ENCODE measurements around the gene MFSD8.
"Not testable (repeated sequence)": the region's sequence is repeated elsewhere in the genome, so short reads cannot be mapped to it uniquely, and the experiment has no call there.

Gene MFSD8

DNA sequence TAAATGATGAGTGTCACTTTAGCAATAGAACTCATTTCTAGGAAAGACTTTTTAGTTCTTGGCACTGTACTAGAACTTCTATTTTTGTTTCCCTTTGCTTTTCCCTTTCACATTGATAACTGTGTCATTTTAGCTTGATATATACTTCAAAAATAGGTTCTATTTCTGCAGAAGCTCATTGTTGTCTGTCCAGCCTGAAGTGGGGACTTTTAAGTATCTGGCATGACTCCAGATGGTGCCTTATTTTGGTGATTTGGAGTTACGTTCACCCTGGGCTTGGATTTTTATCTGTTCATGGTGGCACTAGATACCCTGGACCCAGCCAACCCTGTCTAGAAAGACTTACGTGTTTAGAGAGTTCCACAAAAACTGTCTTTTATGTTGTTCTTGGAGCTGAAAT is 3.6 kb upstream of the MFSD8 start:
- no peak for DNase-seq (ENCODE audit: low read depth in 2 of 2)
- no peak overlapping the region for H3K4me3 ChIP-seq (replicated peaks in 1 of 2; ENCODE audit: low read depth in 2 of 2, low read length in 2 of 2)
- TF ChIP-seq, protein P1, sequence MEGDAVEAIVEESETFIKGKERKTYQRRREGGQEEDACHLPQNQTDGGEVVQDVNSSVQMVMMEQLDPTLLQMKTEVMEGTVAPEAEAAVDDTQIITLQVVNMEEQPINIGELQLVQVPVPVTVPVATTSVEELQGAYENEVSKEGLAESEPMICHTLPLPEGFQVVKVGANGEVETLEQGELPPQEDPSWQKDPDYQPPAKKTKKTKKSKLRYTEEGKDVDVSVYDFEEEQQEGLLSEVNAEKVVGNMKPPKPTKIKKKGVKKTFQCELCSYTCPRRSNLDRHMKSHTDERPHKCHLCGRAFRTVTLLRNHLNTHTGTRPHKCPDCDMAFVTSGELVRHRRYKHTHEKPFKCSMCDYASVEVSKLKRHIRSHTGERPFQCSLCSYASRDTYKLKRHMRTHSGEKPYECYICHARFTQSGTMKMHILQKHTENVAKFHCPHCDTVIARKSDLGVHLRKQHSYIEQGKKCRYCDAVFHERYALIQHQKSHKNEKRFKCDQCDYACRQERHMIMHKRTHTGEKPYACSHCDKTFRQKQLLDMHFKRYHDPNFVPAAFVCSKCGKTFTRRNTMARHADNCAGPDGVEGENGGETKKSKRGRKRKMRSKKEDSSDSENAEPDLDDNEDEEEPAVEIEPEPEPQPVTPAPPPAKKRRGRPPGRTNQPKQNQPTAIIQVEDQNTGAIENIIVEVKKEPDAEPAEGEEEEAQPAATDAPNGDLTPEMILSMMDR (IDR thresholded peaks at IDR 0.05; ENCODE audit: low read depth, low read length) = no peak

DNA sequence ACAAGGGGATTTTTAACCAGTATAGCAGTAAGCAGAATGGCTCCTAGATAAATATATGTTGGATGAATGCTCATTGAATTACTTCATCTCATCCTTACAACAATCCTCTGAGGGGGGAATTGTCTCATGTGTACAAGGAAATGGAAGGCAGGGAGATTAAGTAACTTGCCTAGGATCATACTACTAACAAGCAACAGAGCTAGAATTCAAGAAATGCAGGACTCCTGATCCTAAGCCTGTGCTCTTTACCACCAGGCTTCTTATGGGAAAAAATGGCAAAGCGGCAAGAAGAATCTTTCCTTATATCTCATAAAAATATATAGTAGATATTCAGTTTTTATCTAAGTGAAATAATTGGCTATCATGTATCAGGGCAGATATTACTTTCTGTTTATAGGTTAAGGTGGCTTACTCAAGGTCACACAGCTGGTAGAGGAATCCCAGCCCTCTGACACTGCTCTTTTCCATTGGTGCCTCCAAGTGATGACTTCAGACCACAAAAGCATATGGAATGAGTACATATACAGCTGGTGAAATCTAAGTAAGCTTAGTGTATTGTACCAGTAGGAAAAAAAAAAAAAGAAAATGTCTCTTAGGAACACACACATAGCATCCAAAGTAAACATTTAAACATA is 2.3 kb upstream of the MFSD8 start:
- peak in 1 of 2 donors; percentile 5 for DNase-seq (ENCODE audit: low read depth in 2 of 2)
- H3K4me3 ChIP-seq (replicated peaks in 1 of 2; ENCODE audit: low read depth in 2 of 2, low read length in 2 of 2) = no peak overlapping the region
- TF ChIP-seq, protein P1 (IDR thresholded peaks at IDR 0.05; ENCODE audit: low read depth, low read length) = no peak

DNA sequence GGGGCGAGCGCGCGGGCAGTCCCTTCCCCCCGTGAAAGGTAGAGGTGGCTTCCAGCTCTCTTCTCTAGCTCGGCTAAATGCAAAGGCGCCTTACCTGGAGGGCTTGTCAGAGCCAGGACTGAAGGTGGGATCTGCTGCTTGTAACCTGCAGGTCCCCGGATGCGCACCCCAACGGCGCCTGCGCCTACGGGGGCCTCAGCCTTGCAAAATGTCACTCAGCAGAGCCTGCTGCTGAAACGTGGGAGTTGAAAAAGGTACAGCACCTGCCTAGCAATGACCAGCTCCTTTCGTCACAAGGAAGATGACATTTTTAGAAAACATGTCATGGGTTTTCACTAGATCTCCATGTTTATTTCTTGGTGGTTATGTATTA is 816 bp upstream of the MFSD8 start:
- H3K4me3 ChIP-seq (replicated peaks in 1 of 2; ENCODE audit: low read depth in 2 of 2, low read length in 2 of 2) = peak overlapping the region; percentile 97 to 98
- peak; percentile 25 to 28 for DNase-seq (ENCODE audit: low read depth in 2 of 2)
- TF ChIP-seq, protein P1 (IDR thresholded peaks at IDR 0.05; ENCODE audit: low read depth, low read length) = no peak

DNA sequence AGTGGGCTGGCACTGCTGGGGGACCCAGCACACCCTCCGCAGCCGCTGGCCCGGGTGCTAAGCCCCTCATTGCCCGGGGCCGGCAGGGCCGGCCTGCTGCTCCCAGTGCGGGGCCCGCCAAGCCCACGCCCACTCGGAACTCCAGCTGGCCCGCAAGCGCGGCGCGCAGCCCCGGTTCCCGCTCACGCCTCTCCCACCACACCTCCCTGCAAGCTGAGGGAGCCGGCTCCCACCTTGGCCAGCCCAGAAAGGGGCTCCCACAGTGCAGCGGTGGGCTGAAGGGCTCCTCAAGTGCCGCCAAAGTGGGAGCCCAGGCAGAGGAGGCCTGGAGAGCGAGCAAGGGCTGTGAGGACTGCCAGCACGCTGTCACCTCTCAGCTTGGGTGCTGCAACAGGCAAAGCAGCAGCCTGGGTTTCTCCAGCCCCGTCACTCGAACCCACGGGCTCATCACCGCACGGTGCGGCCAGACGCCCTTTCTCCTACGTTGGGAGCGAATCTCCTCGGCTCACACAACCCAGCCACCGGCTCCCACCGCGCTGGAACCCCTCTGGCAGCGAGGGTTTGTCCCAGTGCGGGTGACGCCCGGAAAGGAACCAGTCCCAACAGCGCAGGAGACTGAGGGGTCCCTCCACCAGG is 429 bp downstream of the MFSD8 start:
- H3K4me3 ChIP-seq (replicated peaks in 1 of 2; ENCODE audit: low read depth in 2 of 2, low read length in 2 of 2) = peak overlapping the region; percentile 97 to 98
- not testable (repeated sequence) for DNase-seq (ENCODE audit: low read depth in 2 of 2)

DNA sequence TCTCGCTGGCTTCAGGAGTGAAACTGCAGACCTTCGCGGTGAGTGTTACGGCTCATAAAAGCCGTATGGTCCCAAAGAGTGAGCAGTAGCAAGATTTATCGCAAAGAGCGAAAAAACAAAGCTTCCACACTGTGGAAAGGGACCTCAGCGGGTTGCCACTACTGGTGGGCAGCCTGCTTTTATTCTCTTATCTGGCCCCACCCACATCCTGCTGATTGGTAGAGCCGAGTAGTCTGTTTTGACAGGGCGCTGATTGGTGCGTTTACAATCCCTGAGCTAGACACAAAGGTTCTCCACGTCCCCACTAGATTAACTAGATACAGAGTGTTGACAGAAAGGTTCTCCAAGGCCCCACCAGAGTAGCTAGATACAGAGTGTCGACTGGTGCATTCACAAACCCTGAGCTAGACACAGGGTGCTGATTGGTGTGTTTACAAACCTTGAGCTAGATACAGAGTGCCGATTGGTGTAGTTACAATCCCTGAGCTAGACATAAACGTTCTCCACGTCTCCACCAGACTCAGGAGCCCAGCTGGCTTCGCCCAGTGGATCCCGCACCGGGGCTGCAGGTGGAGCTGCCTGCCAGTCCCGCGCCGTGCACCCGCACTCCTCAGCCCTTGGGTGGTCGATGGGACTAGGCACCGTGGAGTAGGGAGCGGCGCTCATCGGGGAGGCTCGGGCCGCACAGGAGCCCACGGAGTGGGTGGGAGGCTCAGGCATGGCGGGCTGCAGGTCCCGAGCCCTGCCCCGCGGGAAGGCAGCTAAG is 1.2 kb downstream of the MFSD8 start:
- not testable (repeated sequence) for DNase-seq (ENCODE audit: low read depth in 2 of 2)
- peak overlapping the region; percentile 31 to 97 for H3K4me3 ChIP-seq (replicated peaks in 1 of 2; ENCODE audit: low read depth in 2 of 2, low read length in 2 of 2)

DNA sequence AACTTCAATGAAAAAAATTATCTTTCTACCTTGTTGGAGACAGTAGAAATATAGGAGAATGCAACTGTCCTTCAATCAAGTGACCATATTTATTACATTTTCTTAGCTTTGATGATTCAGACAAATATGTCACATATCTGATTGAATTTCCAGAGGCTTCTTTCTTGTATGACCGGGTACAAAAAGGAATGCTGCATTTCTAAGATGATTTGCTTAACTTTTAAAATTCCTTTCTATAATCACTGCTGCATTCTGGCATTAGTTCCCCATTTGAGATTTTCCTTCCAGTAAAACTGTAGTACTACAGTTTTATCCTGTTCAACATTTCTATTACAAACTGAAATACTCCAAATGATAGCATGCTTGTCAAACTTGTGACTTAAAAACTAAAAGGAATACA is 5.2 kb downstream of the MFSD8 start:
- no peak overlapping the region for H3K4me3 ChIP-seq (replicated peaks in 1 of 2; ENCODE audit: low read depth in 2 of 2, low read length in 2 of 2)
- TF ChIP-seq, protein P1 (IDR thresholded peaks at IDR 0.05; ENCODE audit: low read depth, low read length) = no peak
- peak in 1 of 2 donors; percentile 5 for DNase-seq (ENCODE audit: low read depth in 2 of 2)

DNA sequence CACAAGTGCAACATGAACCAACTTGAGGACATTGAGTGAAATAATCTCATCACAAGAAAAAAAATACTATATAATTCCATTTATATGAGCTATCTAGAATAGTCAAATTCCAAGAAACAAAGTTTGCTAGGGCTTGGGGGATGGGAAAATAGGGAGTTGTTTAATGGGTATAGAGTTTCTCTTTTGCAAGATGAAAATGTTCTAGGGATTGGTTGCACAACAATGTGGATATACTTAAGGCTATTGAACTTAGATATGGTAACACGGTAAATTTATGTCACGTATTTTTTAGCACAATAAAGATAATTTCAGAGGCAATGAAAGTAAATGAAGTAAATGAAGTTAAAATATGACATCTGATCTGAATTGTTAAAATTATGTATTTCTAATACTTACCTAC is 7.9 kb downstream of the MFSD8 start:
- DNase-seq (ENCODE audit: low read depth in 2 of 2) = no peak
- TF ChIP-seq, protein P1 (IDR thresholded peaks at IDR 0.05; ENCODE audit: low read depth, low read length) = no peak
- no peak overlapping the region for H3K4me3 ChIP-seq (replicated peaks in 1 of 2; ENCODE audit: low read depth in 2 of 2, low read length in 2 of 2)

Data from cardiac fibroblast (primary cell).